ENCODE data around the gene FOXO3.

FOXO3 gene

DNA sequence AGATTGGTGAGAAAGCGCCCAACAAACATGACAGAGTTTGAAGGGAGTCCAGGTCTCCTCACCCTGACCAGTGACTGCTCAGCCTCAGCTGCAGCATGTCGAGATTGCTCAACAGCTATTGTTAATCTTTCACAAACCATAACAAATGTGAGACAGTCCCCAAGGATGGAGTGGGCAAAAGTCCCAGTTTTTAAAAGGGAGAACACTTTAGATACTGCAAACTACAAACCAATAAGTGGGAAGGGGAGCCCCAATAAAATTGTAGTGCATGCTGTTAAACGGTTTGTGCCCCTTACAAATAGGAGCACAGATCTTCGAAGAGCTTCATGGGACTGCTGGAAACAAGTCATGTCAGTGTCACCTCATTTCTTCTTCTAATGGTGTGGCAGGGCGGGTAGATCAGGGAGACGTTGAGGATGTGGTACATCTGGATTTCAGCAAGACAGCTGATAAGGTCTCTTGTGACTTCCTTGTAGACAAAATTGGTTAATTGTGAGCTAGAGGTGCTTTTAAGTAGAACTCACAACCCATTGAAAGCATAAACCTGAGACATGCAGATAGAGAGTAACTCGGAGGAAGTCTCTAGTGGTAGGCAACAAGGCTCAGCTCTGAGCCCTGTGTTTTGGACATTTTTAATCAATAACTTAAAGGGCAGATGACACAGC is 153.5 kb downstream of the FOXO3 start:
- Mint-ChIP-seq H3K36me3 (ENCODE audit: low read depth) (no peaks in the 10 kb centered on the region), H3K4me1 (ENCODE audit: low read depth) (peaks cover 15% of the 10 kb centered on the region), H3K27me3 (no peaks in the 10 kb centered on the region), H3K9me3 (no peaks in the 10 kb centered on the region), H3K27ac (no peak overlapping the region), H3K4me3 (no peak overlapping the region)

DNA sequence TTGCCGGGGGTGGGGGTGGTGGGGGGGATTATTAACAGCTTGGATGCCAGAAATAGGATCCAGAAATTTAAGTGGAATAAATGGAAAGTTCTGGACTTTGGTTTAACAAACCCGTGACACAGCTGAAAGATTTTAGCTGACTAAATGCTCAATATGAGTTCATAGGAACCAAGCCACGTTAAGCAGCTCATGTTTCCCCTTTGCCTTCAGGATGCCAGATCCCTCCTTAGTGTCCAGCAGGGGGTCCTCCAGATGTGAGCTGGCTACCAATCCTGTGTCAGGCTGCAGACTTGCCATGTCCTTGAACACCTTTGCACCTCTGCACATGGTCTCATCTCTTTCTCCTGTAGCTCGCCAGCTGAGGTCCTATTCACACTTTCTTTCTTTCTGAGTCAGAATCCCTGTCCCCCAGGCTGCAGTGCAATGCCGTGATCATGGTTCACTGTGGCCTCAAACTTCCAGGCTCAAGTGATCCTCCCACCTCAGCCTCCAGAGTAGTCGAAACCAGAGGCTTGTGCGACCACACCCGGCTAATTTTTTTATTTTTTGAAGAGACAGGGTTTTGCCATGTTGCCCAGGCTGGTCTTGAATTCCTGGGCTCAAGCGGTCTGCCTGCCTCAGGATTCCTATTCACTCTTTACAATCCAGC is 154.2 kb downstream of the FOXO3 start:
- no peak overlapping the region for H3K4me3 Mint-ChIP-seq
- H3K27ac Mint-ChIP-seq: no peak overlapping the region
- H3K9me3 Mint-ChIP-seq: no peaks in the 10 kb centered on the region
- H3K27me3 Mint-ChIP-seq: no peaks in the 10 kb centered on the region
- H3K4me1 Mint-ChIP-seq (ENCODE audit: low read depth): peaks cover 15% of the 10 kb centered on the region
- no peaks in the 10 kb centered on the region for H3K36me3 Mint-ChIP-seq (ENCODE audit: low read depth)

GRCh38 chr6:108715832-108716231 is 155.1 kb downstream of the FOXO3 start:
- Mint-ChIP-seq H3K4me1 (ENCODE audit: low read depth) (peaks cover 15% of the 10 kb centered on the region), H3K36me3 (ENCODE audit: low read depth) (no peaks in the 10 kb centered on the region), H3K4me3 (no peak overlapping the region), H3K27ac (no peak overlapping the region), H3K9me3 (no peaks in the 10 kb centered on the region), H3K27me3 (peaks cover under 1% of the 10 kb centered on the region)

DNA sequence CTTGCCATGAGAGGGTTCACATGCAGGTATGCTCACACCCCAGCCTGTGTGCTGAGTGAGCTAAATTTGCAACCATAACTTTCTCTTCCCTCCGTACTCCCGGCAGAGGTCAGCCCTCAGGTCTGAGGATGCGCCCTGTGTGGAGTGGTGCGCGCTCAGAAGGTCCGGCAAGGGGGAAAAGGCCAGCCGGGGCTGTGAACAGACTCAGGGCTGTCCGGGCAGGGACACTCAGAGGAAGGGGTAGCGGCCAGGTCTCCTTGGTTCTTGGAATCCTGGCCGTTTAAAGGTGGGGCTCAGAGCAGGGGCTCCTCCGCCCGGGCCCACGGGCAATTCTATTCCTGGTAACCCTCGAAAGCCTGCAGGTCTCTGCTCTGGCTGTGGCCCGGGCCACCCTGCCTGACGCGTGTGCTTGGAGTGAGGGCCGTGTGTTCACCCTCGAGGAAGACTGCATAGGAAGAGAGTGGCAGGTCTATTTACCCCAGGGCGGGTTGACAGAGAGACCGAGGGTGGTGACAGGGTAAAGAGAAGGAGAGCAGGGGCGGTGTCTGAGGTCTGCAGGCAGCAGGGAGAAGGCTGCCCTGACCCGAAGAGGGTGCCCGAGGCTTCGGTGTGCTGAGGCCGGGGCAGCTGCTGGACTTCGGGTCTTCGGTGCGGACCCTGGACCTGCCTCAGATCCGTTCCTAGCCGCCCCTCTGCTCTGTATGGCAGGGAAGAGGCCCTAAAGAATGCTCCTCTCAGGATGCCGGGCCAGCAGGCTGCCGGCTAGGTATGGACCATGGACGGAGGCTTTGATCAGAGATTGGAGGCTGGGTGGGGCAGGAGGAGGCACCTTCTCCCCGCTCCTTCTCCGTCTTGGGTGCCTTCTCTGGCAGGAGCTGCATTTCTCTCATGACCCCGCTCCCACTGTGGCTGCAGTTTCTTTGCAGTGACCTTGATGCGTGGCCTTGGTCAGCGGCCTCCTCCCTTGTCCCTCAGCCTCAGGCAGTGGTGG is 156.4 kb downstream of the FOXO3 start:
- H3K27ac Mint-ChIP-seq: no peak overlapping the region
- H3K4me1 Mint-ChIP-seq (ENCODE audit: low read depth): peaks cover 15% of the 10 kb centered on the region
- H3K4me3 Mint-ChIP-seq: no peak overlapping the region
- H3K9me3 Mint-ChIP-seq: no peaks in the 10 kb centered on the region
- H3K36me3 Mint-ChIP-seq (ENCODE audit: low read depth): no peaks in the 10 kb centered on the region
- peaks cover 4% of the 10 kb centered on the region for H3K27me3 Mint-ChIP-seq

DNA sequence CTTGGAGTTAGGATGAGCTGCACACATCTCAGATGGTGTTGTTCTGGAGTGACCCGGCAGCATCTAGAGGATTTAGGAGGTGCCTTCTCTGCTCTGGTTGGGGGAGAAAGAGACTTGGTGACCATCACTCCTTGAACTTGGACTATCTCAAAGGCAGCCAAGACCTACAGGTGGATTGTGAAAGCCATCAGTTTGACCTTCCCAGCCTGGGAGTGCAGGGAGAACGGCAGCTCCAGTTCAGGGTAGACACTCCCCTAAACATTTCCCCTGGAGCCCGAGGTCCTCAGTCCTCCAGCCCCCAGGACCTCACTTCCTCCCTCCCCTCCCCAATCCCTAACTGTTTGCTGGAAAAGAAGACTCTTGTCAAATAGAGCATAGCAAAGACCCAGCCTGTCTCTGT is 158.8 kb downstream of the FOXO3 start:
- Mint-ChIP-seq H3K27ac (no peak overlapping the region), H3K36me3 (ENCODE audit: low read depth) (no peaks in the 10 kb centered on the region), H3K9me3 (peaks cover 6% of the 10 kb centered on the region), H3K4me1 (ENCODE audit: low read depth) (peaks cover 5% of the 10 kb centered on the region), H3K27me3 (peaks cover 4% of the 10 kb centered on the region), H3K4me3 (no peak overlapping the region)

- peaks cover 4% of the 10 kb centered on the region for H3K27me3 Mint-ChIP-seq
- H3K4me3 Mint-ChIP-seq: no peak overlapping the region
- no peak overlapping the region for H3K27ac Mint-ChIP-seq
- no peaks in the 10 kb centered on the region for H3K4me1 Mint-ChIP-seq (ENCODE audit: low read depth)
- H3K36me3 Mint-ChIP-seq (ENCODE audit: low read depth): no peaks in the 10 kb centered on the region
- peaks cover 8% of the 10 kb centered on the region for H3K9me3 Mint-ChIP-seq
Measured at GRCh38 chr6:108720827-108721226, 160.1 kb downstream of the FOXO3 start.

GRCh38 chr6:108721286-108721685 is 160.6 kb downstream of the FOXO3 start:
- H3K27me3 Mint-ChIP-seq: peaks cover 4% of the 10 kb centered on the region
- H3K9me3 Mint-ChIP-seq: peaks cover 8% of the 10 kb centered on the region
- no peak overlapping the region for H3K27ac Mint-ChIP-seq
- no peaks in the 10 kb centered on the region for H3K36me3 Mint-ChIP-seq (ENCODE audit: low read depth)
- H3K4me3 Mint-ChIP-seq: no peak overlapping the region
- H3K4me1 Mint-ChIP-seq (ENCODE audit: low read depth): no peaks in the 10 kb centered on the region

DNA sequence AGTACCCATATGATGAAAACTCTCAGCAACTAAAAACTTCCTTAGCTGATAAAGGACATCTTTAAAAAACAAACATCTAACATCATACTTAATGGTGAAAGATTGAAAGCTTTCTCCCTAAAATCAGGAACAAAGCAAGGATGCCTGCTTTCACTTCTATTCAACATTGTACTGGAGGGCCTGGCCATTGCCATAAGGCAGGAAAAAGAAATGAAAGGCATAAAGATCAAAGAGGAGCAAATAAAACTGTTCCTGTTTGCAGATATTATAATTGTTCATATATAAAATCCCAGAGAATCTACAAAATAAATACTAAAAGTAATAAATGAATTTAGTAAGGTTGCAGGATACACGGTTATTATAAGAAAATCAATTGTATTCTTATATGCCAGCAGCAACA is 162.9 kb downstream of the FOXO3 start:
- peaks cover 8% of the 10 kb centered on the region for H3K9me3 Mint-ChIP-seq
- H3K4me1 Mint-ChIP-seq (ENCODE audit: low read depth): no peaks in the 10 kb centered on the region
- no peak overlapping the region for H3K27ac Mint-ChIP-seq
- peaks cover 4% of the 10 kb centered on the region for H3K27me3 Mint-ChIP-seq
- no peak overlapping the region for H3K4me3 Mint-ChIP-seq
- H3K36me3 Mint-ChIP-seq (ENCODE audit: low read depth): no peaks in the 10 kb centered on the region

GRCh38 chr6:108726726-108727339 is 166.1 kb downstream of the FOXO3 start:
- Mint-ChIP-seq H3K4me3 (no peak overlapping the region), H3K27ac (no peak overlapping the region), H3K27me3 (no peaks in the 10 kb centered on the region), H3K9me3 (peaks cover 8% of the 10 kb centered on the region), H3K36me3 (ENCODE audit: low read depth) (no peaks in the 10 kb centered on the region), H3K4me1 (ENCODE audit: low read depth) (no peaks in the 10 kb centered on the region)

- no peak overlapping the region for H3K4me3 Mint-ChIP-seq
- no peaks in the 10 kb centered on the region for H3K4me1 Mint-ChIP-seq (ENCODE audit: low read depth)
- peaks cover 7% of the 10 kb centered on the region for H3K9me3 Mint-ChIP-seq
- no peak overlapping the region for H3K27ac Mint-ChIP-seq
- no peaks in the 10 kb centered on the region for H3K36me3 Mint-ChIP-seq (ENCODE audit: low read depth)
- H3K27me3 Mint-ChIP-seq: no peaks in the 10 kb centered on the region
Measured at GRCh38 chr6:108727966-108728730, 167.4 kb downstream of the FOXO3 start.

- H3K36me3 Mint-ChIP-seq (ENCODE audit: low read depth): no peaks in the 10 kb centered on the region
- H3K27ac Mint-ChIP-seq: no peak overlapping the region
- H3K4me3 Mint-ChIP-seq: no peak overlapping the region
- peaks cover 3% of the 10 kb centered on the region for H3K9me3 Mint-ChIP-seq
- H3K4me1 Mint-ChIP-seq (ENCODE audit: low read depth): no peaks in the 10 kb centered on the region
- H3K27me3 Mint-ChIP-seq: no peaks in the 10 kb centered on the region
Measured at GRCh38 chr6:108728826-108729225, 168.1 kb downstream of the FOXO3 start.

GRCh38 chr6:108730635-108731515 is 170.2 kb downstream of the FOXO3 start:
- Mint-ChIP-seq H3K27me3 (no peaks in the 10 kb centered on the region), H3K4me3 (no peak overlapping the region), H3K27ac (no peak overlapping the region), H3K4me1 (ENCODE audit: low read depth) (no peaks in the 10 kb centered on the region), H3K9me3 (no peaks in the 10 kb centered on the region), H3K36me3 (ENCODE audit: low read depth) (no peaks in the 10 kb centered on the region)

DNA sequence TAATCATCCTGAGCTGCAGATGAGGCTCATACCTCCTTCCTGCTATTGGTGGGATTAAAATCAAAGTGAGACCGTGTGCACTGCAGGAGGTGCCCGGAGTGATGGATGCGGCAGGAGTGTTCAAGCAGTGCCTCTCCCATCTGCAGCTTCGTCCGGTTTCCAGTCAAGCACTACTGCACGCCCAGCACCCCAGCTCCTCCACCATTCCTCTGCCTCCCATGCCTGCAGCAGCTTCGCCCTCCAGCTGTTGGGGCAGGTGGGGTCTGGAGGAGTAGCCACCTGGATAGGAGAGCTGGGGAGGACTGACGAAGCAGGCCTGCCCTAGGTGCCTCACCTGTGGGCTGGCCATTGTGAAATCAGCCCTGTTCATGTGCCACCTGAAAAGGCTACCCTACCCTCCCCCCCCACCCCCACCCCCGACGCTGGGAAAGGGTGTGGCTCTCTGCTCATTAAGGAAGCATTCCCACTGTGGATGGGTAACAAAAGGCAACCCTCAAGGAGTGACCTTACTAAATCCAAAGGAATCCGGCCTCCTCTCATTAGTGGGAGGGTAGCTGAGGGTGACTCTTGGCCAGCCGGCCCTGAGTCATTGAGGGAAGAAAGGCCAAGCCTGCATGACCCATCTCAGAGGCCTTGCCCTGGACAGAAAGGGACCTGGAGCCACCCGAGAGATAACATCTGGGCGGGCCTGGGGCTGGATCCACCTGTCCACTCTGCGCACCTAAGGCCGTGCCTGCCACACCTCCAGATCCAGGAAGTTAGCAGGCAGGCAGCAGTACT is 171.6 kb downstream of the FOXO3 start:
- H3K27ac Mint-ChIP-seq: no peak overlapping the region
- no peaks in the 10 kb centered on the region for H3K9me3 Mint-ChIP-seq
- H3K4me1 Mint-ChIP-seq (ENCODE audit: low read depth): no peaks in the 10 kb centered on the region
- H3K4me3 Mint-ChIP-seq: no peak overlapping the region
- H3K36me3 Mint-ChIP-seq (ENCODE audit: low read depth): no peaks in the 10 kb centered on the region
- peaks cover 3% of the 10 kb centered on the region for H3K27me3 Mint-ChIP-seq
